ENCODE data around the gene GNAS. TPM values are rescaled to one million over a fixed set of nuclear protein-coding genes. Genes with fewer than 3 reads are reported as not detected.
A peak's percentile ranks its signal among the peaks of the same experiment; 100 is the strongest.

Gene GNAS
- total RNA-seq, 1 donor from 2014 or later: 2,003 TPM

DNA sequence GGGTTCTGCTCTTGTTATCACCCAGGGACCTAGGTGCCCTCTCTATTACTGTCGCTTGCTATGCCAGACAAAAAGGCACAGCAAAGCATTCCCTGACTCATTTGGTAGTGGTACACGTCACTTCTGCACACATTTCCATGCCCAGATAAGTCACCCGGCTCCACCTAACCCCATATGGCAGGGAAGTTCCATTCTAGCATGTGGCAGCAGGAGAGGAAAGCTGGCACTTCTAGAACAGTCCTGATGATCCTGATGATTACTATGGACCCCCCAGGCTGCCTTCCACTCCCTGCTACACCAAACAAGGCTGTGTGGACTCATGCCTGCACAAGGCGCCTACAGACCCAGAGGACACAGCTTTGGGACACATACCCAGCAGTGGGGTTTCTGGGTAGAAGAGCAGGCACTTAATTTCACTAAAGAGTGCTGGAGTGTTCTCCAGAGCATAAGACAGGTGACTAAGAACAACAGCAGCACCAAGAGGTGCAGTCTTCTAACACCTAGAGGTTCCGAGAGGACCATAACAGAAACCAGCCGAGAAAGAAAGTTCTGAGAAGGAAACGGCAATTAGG lies 75.1 kb downstream of the GNAS start:
- peaks cover 6% of the 10 kb centered on the region for H3K27me3 ChIP-seq (ENCODE audit: insufficient read depth, low read length)
- no peaks in the 10 kb centered on the region for H4K20me1 ChIP-seq (ENCODE audit: insufficient read depth, low read length)
- Mint-ChIP-seq H3K9me3 (ENCODE audit: unreplicated experiment) (no peaks in the 10 kb centered on the region), H3K27ac (ENCODE audit: unreplicated experiment) (no peak overlapping the region), H3K4me1 (ENCODE audit: low read depth, unreplicated experiment) (no peaks in the 10 kb centered on the region), H3K4me3 (ENCODE audit: unreplicated experiment) (no peak overlapping the region), H3K36me3 (ENCODE audit: low read depth, unreplicated experiment) (peaks cover 2% of the 10 kb centered on the region), H3K27me3 (ENCODE audit: low read depth, unreplicated experiment) (peaks cover 17% of the 10 kb centered on the region)
- no peaks in the 10 kb centered on the region for H3K79me2 ChIP-seq (ENCODE audit: insufficient read depth, low read length)
- FAIRE-seq (no peak), DNase-seq (ENCODE audit: low read depth) (no peak)
- H3K4me1 ChIP-seq (ENCODE audit: insufficient read depth, low read length): no peaks in the 10 kb centered on the region
- H3K9me3 ChIP-seq (ENCODE audit: insufficient read depth, low read depth, low read length): no peaks in the 10 kb centered on the region
- H3K4me3 ChIP-seq (ENCODE audit: insufficient read depth, low read depth, low read length): no peak overlapping the region
- no peak overlapping the region for H3K9ac ChIP-seq (ENCODE audit: low read length)
- no peaks in the 10 kb centered on the region for H3K36me3 ChIP-seq (ENCODE audit: insufficient read depth, low read length)
- no peak overlapping the region for H3K4me2 ChIP-seq (ENCODE audit: low read length)
- H3K27ac ChIP-seq (ENCODE audit: low read depth, low read length): no peak overlapping the region
- no peak for TF ChIP-seq EZH2 (IDR thresholded peaks at IDR 0.05; ENCODE audit: insufficient read depth, low read length)
- TF ChIP-seq, protein P1, sequence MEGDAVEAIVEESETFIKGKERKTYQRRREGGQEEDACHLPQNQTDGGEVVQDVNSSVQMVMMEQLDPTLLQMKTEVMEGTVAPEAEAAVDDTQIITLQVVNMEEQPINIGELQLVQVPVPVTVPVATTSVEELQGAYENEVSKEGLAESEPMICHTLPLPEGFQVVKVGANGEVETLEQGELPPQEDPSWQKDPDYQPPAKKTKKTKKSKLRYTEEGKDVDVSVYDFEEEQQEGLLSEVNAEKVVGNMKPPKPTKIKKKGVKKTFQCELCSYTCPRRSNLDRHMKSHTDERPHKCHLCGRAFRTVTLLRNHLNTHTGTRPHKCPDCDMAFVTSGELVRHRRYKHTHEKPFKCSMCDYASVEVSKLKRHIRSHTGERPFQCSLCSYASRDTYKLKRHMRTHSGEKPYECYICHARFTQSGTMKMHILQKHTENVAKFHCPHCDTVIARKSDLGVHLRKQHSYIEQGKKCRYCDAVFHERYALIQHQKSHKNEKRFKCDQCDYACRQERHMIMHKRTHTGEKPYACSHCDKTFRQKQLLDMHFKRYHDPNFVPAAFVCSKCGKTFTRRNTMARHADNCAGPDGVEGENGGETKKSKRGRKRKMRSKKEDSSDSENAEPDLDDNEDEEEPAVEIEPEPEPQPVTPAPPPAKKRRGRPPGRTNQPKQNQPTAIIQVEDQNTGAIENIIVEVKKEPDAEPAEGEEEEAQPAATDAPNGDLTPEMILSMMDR (IDR thresholded peaks at IDR 0.05; ENCODE audit: insufficient read depth, low read depth, low read length): no peak
- no peak overlapping the region for H2AFZ ChIP-seq (ENCODE audit: low read depth, low read length)

DNA sequence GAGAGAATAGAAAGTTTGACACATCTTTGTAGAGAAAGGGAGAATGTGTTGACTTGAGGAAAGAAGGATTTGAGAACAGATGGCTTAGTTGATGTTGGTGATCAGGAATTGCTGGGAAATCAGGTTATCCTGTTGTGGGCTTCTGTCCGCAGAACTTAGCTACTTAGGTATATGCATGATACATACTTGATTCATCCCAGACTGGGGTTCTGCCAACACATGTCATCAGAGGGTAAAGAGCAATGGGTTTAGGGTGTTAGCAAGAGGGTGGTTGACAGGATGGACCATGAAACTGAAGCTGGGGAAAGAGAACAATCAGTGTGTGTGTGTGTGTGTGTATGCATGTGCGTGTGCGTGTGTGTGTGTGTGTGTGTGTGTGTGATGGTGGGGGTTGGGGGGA lies 78.0 kb downstream of the GNAS start:
- Histone ChIP-seq H3K4me1 (ENCODE audit: insufficient read depth, low read length) (no peaks in the 10 kb centered on the region), H3K27me3 (ENCODE audit: insufficient read depth, low read length) (peaks cover 10% of the 10 kb centered on the region), H3K79me2 (ENCODE audit: insufficient read depth, low read length) (no peaks in the 10 kb centered on the region), H3K36me3 (ENCODE audit: insufficient read depth, low read length) (no peaks in the 10 kb centered on the region), H3K27ac (ENCODE audit: low read depth, low read length) (no peak overlapping the region), H3K9ac (ENCODE audit: low read length) (no peak overlapping the region), H3K9me3 (ENCODE audit: insufficient read depth, low read depth, low read length) (no peaks in the 10 kb centered on the region), H2AFZ (ENCODE audit: low read depth, low read length) (no peak overlapping the region), H3K4me2 (ENCODE audit: low read length) (no peak overlapping the region), H3K4me3 (ENCODE audit: insufficient read depth, low read depth, low read length) (no peak overlapping the region), H4K20me1 (ENCODE audit: insufficient read depth, low read length) (no peaks in the 10 kb centered on the region)
- no peak for DNase-seq (ENCODE audit: low read depth)
- TF ChIP-seq EZH2 (IDR thresholded peaks at IDR 0.05; ENCODE audit: insufficient read depth, low read length): no peak
- TF ChIP-seq, protein P1 (IDR thresholded peaks at IDR 0.05; ENCODE audit: insufficient read depth, low read depth, low read length): no peak
- Mint-ChIP-seq H3K4me1 (ENCODE audit: low read depth, unreplicated experiment) (no peaks in the 10 kb centered on the region), H3K4me3 (ENCODE audit: unreplicated experiment) (no peak overlapping the region), H3K9me3 (ENCODE audit: unreplicated experiment) (no peaks in the 10 kb centered on the region), H3K27ac (ENCODE audit: unreplicated experiment) (peak overlapping the region; percentile 14), H3K36me3 (ENCODE audit: low read depth, unreplicated experiment) (peaks cover 2% of the 10 kb centered on the region), H3K27me3 (ENCODE audit: low read depth, unreplicated experiment) (peaks cover 22% of the 10 kb centered on the region)
- no peak for FAIRE-seq

DNA sequence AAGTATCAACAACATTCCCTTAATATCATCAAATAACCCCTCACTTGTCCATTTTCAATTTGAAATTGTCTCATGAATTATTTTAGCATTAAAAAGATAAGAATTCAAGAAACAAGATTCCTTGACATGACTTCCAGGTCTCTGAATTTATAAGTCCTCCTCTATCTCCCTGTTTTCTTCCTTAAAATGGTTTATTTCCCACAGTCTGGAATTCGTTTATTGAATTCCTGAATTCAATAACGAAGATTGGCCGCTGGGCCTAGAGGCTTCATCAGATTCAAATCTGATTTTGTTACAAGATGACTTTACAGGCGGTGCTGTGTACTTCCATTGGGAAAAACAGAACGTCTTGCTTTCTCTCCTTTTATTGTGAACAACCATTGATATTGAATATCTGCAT lies 79.7 kb downstream of the GNAS start:
- Histone ChIP-seq H3K4me1 (ENCODE audit: insufficient read depth, low read length) (no peaks in the 10 kb centered on the region), H3K27ac (ENCODE audit: low read depth, low read length) (no peak overlapping the region), H3K36me3 (ENCODE audit: insufficient read depth, low read length) (no peaks in the 10 kb centered on the region), H3K4me2 (ENCODE audit: low read length) (no peak overlapping the region), H2AFZ (ENCODE audit: low read depth, low read length) (no peak overlapping the region), H3K27me3 (ENCODE audit: insufficient read depth, low read length) (peaks cover 10% of the 10 kb centered on the region), H3K9me3 (ENCODE audit: insufficient read depth, low read depth, low read length) (no peaks in the 10 kb centered on the region), H3K9ac (ENCODE audit: low read length) (no peak overlapping the region), H4K20me1 (ENCODE audit: insufficient read depth, low read length) (no peaks in the 10 kb centered on the region), H3K4me3 (ENCODE audit: insufficient read depth, low read depth, low read length) (no peak overlapping the region), H3K79me2 (ENCODE audit: insufficient read depth, low read length) (no peaks in the 10 kb centered on the region)
- no peak for FAIRE-seq
- no peaks in the 10 kb centered on the region for H3K9me3 Mint-ChIP-seq (ENCODE audit: unreplicated experiment)
- H3K27ac Mint-ChIP-seq (ENCODE audit: unreplicated experiment): no peak overlapping the region
- H3K36me3 Mint-ChIP-seq (ENCODE audit: low read depth, unreplicated experiment): peaks cover 2% of the 10 kb centered on the region
- H3K4me1 Mint-ChIP-seq (ENCODE audit: low read depth, unreplicated experiment): no peaks in the 10 kb centered on the region
- DNase-seq (ENCODE audit: low read depth): no peak
- H3K4me3 Mint-ChIP-seq (ENCODE audit: unreplicated experiment): no peak overlapping the region
- no peak for TF ChIP-seq EZH2 (IDR thresholded peaks at IDR 0.05; ENCODE audit: insufficient read depth, low read length)
- TF ChIP-seq, protein P1 (IDR thresholded peaks at IDR 0.05; ENCODE audit: insufficient read depth, low read depth, low read length): no peak
- peaks cover 20% of the 10 kb centered on the region for H3K27me3 Mint-ChIP-seq (ENCODE audit: low read depth, unreplicated experiment)
